Right forelimb (tissue), 1 donor: ENCODE measurements around the gene TMEM200B.
A peak's percentile ranks its signal among the peaks of the same experiment; 100 is the strongest.
"Not testable (repeated sequence)": the region's sequence is repeated elsewhere in the genome, so short reads cannot be mapped to it uniquely, and the experiment has no call there.

Experiments used
- DNase-seq: peaks from one replicate; pipeline ENCODE4 v3.0.0-alpha.2; 2018

TMEM200B gene

GRCh38 chr1:29133861-29134694, 10.4 kb upstream of the TMEM200B start:
- no peak for DNase-seq

- not testable (repeated sequence) for DNase-seq
These were observed 7.4 kb upstream of the TMEM200B start for GRCh38 chr1:29131056-29131455.

GRCh38 chr1:29129916-29130315, 6.2 kb upstream of the TMEM200B start:
- DNase-seq = no peak

DNA sequence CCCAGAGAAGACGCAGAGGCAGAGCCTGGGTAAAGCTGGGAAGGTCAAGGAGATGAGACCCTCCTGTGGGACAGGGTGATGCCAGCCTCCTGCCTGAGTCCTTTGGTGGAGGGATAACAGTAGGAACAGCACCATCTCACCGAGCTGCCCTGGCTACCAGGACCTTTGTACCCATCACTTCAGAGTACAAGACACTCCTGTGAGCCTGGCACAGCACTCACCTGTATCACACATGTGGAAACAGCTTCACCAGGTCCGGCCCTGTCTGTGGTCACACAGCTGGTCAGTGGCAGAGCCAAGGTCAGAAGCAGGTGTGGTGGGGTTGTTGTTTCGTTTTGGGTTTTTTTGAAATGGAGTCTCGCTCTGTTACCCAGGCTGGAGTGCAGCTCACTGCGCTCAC, 5.0 kb upstream of the TMEM200B start:
- DNase-seq = no peak

- no peak for DNase-seq
These were observed 2.5 kb upstream of the TMEM200B start for GRCh38 chr1:29126198-29126597.

DNA sequence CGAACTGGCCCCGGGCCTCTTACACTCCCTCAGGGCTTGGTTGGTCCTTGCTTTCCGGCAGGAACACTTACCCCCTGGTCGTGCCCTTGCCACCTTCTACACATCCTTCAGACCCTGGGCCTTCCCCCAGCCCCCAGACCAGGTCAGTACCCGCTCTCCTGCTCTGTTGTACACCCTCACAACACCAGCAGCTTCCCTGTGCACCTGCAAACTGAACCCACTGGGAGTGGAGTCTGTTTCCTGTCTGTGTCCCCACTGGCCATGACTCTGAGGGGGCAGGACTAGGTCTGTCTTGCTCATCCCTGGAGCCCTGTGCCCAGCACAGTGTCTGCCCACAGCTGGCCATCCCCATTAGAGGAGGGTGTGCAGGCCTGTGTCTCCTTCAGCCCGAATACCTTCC, 2.1 kb upstream of the TMEM200B start:
- DNase-seq = no peak

GRCh38 chr1:29125237-29125641, 1.5 kb upstream of the TMEM200B start:
- no peak for DNase-seq

- peak; percentile 98 for DNase-seq
These were observed 898 bp upstream of the TMEM200B start for GRCh38 chr1:29124366-29125236.

- DNase-seq = peak; percentile 78
These were observed 433 bp downstream of the TMEM200B start for GRCh38 chr1:29123053-29123886.

- DNase-seq = peak; percentile 75
These were observed 1.0 kb downstream of the TMEM200B start for GRCh38 chr1:29122682-29123052.

DNA sequence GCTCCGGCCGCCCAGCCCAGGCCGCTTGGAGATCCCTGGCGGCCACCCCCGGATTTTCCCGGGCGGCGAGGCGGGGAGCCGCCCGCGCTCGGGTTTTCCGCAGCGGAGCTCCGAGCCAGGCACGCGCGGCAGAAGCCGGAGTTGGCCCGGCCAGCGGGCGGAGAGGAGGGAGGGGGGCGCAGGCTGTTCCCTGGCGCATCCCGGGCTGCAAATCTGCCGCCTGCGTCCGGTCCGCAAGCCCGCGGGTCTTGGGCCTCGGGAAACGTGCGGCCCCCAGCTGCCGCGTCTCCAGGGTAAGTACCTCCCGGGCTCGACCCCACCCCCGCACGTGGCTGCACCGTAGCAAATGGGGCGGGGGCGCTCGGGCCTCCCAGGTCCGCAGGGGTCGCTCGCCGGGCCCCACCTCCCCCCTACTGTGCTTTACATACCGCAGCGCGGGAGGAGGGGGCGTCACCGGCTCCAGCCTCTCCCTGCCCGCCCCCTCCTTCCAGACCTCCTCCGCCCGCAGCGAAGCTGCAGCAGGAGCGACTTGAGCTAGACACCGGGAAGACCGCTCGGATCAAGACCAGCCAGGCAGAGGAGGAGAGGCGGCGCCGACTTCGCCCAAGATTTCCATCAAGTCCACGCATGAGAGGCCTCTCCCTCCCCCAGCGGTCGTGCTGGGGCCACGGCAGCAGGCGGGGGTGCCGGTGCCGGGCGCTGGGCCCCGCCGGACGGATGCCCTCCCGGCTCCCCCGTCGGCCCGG, 1.6 kb downstream of the TMEM200B start:
- peak; percentile 78 for DNase-seq

DNA sequence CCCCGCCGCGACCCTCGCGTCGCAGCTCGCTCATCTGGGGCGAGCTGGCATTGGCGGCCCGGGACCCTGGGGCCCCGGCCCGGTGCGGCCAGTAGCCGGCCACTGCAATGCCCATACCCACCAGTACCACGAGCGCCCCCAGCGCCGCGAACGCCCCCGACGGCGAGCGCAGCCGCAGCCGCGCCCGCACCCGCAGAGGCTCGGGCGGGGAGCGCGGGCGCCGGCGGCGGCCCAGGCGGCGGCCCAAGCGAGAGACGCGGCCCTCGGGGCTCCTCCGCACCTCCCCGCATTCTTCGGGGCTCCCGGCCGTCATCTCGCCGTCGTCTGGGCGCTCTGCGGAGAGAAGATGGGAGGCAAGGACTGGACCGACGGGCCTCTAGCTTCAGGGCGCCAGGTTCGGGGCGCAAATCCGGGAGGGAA, 2.2 kb downstream of the TMEM200B start:
- DNase-seq = no peak

DNA sequence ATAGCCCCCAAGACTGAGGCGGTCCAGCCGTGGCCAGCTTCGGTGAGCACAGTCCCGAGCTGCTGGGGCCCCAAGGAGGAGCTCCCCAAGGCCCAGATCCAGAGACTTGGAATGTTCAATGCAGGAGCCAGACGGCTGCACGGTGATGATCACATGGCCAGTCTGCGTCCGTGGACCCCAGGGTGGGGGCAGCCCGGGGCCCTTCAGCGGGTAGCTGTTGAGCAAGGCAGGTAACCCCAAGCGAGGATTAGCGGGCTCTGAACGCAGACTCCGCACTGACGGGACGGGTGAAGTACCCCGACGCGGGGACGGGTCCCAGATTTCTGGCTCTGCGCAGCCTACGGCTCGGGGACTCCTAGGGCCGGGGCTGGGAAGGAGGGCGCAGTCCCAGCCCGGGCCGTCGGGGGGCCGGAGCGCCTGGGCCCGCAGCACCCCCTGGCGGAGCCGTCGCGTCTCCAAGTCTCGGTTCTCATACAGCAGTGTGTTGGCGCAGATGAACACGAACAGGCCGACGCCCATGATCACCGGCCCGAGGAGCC, 2.7 kb downstream of the TMEM200B start:
- DNase-seq = peak; percentile 81

DNA sequence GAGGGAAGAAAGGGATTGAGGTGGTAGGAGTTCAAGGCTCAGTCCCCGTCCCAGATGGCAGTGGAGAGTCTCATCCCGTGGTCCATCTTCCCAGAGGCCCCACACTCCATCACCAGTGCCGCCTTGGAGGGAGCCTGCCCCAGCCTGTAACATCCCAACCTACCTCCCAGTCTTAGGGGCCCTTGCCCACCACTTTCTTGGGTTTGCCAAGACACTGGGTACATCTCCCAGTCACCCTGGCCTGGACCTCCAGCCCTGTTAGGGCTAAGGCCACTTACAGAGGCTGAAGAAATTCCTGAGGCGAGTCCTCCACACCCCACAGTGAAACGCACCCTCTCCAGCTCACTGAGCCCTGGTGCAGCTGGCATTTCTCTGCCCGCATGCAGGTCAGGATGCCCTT, 3.3 kb downstream of the TMEM200B start:
- no peak for DNase-seq

GRCh38 chr1:29119121-29119929, 4.4 kb downstream of the TMEM200B start:
- peak; percentile 49 for DNase-seq

- no peak for DNase-seq
These were observed 6.3 kb downstream of the TMEM200B start for GRCh38 chr1:29117381-29117780.

- no peak for DNase-seq
These were observed 9.0 kb downstream of the TMEM200B start for GRCh38 chr1:29114654-29115053.

DNA sequence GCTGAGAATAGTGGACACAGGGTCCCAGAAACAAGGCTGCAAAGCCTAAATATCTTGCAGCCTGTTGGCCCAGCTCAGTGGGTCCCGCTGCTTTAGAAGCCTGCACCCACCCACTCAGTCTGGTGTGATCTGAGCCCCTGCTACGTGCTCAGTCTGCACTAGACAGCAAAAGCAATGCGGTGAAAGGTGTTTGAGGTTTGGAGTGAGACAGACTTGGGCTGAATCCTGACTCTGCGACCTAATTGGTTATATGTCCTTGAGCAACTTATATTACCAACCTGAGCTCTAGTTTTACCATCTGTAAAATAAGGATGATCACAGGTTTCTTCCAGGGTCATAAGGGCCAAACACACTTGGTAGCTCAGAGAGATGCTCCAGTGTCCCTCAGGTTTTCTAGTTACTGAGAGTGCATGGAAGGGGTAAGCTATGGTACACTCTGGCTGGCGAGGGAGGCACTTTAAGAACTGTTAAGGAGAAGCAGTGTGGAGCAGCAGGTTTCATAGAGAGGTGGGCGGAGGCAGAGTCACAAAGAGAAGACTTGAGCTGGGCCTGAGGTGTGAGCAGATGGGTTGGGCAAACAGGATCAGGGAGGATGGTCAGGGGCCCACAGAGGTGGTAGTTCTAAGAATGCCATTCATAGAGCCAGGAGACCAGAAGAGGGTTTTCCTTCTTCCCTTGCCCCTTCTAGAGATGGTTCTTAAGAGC, 10.1 kb downstream of the TMEM200B start:
- no peak for DNase-seq

- no peak for DNase-seq
These were observed 10.8 kb downstream of the TMEM200B start for GRCh38 chr1:29112705-29113412.

DNA sequence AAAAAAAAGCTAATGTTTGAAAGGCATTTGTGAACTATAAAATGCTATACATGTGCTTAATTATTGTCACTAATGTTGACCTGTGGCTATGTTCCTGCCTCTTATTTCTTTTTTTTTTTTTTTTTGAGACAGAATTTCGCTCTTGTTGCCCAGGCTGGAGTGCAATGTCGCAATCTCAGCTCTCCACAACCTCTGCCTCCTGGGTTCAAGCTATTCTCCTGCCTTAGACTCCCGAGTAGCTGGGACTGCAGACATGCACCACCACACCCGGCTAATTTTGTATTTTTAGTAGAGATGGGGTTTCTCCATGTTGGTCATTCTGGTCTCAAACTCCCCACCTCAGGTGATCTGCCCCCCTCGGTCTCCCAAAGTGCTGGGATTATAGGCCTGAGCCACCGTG, 15.7 kb downstream of the TMEM200B start:
- not testable (repeated sequence) for DNase-seq
